GM10248 (cell line): ENCODE results near the gene RXFP4.

ENCODE experiments used
- CTCF ChIA-PET: fragments of 300-600 bp; sonication (Branson Sonifier 250); formaldehyde crosslinking; extraction: SDS; loops from one replicate; lab custom pipeline; 2021; ENCODE audit warnings: antibody characterized with exemption; lab: Yijun Ruan, JAX
- POLR2A ChIA-PET: fragments of 350-650 bp; sonication (Branson Sonifier 250); formaldehyde crosslinking; extraction: SDS; loops from one replicate; lab custom pipeline; 2020; ENCODE audit warnings: antibody characterized with exemption; lab: Yijun Ruan, JAX
- DNase-seq: peaks from one replicate; pipeline ENCODE4 v3.0.0; 2012; ENCODE audit errors: extremely low spot score
- TF ChIP-seq, protein P1 (sequence below): IDR thresholded peaks from 2 replicates; pipeline ENCODE4 v1.5.1; 2012; ENCODE audit warnings: mild to moderate bottlenecking, low read depth; ENCODE audit errors: extremely low read depth, missing control alignments, control extremely low read depth

Gene RXFP4

GRCh38 chr1:155911156-155912055 lies 30.0 kb upstream of the RXFP4 start, which contains the start of gene RIT1:
RIT1 (minus strand) TSS chr1:155911349; CDS start chr1:155910761, 588 bp downstream.
- DNase-seq = peak; percentile 93
- CTCF ChIA-PET = interaction anchor here (1.2 kb wide), 1 partner anchor 22 kb away, joined by 4 read pairs; no protein-coding TSS in a partner anchor
- POLR2A ChIA-PET = interaction anchor here (0.5 to 1.1 kb wide), 4 partner anchors 9 to 1690 kb away, joined by 3 to 4 read pairs (median 4); no protein-coding TSS in a partner anchor
- TF ChIP-seq, protein P1, sequence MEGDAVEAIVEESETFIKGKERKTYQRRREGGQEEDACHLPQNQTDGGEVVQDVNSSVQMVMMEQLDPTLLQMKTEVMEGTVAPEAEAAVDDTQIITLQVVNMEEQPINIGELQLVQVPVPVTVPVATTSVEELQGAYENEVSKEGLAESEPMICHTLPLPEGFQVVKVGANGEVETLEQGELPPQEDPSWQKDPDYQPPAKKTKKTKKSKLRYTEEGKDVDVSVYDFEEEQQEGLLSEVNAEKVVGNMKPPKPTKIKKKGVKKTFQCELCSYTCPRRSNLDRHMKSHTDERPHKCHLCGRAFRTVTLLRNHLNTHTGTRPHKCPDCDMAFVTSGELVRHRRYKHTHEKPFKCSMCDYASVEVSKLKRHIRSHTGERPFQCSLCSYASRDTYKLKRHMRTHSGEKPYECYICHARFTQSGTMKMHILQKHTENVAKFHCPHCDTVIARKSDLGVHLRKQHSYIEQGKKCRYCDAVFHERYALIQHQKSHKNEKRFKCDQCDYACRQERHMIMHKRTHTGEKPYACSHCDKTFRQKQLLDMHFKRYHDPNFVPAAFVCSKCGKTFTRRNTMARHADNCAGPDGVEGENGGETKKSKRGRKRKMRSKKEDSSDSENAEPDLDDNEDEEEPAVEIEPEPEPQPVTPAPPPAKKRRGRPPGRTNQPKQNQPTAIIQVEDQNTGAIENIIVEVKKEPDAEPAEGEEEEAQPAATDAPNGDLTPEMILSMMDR = no peak

- TF ChIP-seq, protein P1 = no peak
- POLR2A ChIA-PET = interaction anchor here (0.6 to 1.1 kb wide), 2 partner anchors 9 to 23 kb away, joined by 3 to 4 read pairs; no protein-coding TSS in a partner anchor
- no peak for DNase-seq
- CTCF ChIA-PET = interaction anchor here (1.2 kb wide), 1 partner anchor 21 kb away, joined by 4 read pairs; no protein-coding TSS in a partner anchor
These were observed 29.3 kb upstream of the RXFP4 start for GRCh38 chr1:155912056-155912536.

DNA sequence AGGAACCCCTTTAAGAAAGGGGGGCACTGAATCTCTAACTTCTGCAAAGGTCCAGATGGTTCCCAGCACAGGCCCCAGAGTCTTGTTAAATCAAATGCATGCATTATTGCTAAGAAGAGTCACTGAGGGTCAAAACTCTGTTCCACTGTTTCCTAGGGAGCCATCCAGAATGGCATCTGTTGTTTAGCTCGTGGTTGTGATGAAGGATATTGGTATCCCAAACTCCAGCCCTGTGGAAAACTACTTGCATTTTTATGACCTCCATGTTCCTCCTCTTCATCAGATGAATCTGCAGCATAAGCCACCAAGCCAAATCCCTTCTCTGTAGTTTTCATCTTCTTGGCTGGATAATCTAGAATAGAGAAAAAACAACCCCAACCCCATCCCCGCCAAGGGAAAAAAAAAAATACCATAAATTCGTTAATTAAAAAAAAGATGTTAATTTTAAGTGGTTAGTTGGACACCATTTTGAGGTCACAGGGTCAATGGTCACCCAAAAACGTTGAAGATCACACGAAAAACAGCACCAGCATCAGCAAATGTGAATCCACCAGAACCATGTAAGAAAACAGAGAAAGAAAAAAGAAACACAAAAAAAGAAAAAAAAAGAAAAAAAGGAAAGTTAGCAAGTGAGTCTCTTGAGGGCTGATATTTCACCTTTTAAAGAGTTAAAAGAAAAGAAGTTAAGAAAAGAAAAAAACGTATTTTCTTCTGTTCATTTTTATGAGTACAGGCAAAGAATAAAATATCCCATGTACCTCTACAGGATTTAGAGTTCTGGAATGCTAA lies 27.3 kb upstream of the RXFP4 start:
- TF ChIP-seq, protein P1 = no peak
- DNase-seq = no peak
- POLR2A ChIA-PET = interaction anchor here (0.7 kb wide), 1 partner anchor 10 kb away, joined by 3 read pairs; no protein-coding TSS in a partner anchor
- CTCF ChIA-PET = interaction anchor here (1.1 to 2.0 kb wide), 2 partner anchors 16 to 75 kb away, joined by 3 to 7 read pairs; no protein-coding TSS in a partner anchor

- ChIA-PET POLR2A (interaction anchor here (0.6 to 0.9 kb wide), 2 partner anchors 42 to 196 kb away, joined by 4 read pairs; partner anchors contain the start of gene LMNA), CTCF (interaction anchor here (1.1 to 1.3 kb wide), 2 partner anchors 12 to 15 kb away, joined by 3 to 4 read pairs; partner anchors contain the start of gene KHDC4)
- TF ChIP-seq, protein P1 = no peak
- DNase-seq = no peak
These were observed 22.8 kb upstream of the RXFP4 start for GRCh38 chr1:155918660-155919059.

DNA sequence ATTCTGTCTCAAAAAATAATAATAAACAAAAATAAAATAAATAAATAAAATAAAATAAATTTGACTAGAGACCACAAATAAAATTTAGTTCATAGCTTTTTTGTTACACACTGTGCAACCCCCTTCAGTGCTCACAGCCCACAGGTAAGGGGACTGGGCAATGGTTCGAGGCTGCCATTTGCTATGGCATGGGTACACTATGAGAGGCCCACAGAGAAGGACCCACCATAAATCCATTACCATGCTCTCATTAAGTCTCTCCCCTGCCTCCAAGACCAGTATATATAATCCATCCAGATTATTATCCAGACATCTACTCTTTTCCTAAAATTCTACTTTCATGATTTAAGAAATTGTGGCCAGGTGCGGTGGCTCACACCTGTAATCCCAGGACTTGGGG lies 21.6 kb upstream of the RXFP4 start:
- ChIA-PET POLR2A (no interaction called here), CTCF (no interaction called here)
- TF ChIP-seq, protein P1 = no peak
- DNase-seq = no peak
